ENCODE results near the gene SLC25A22. TPM values are rescaled to one million over a fixed set of nuclear protein-coding genes. Genes with fewer than 3 reads are reported as not detected.

Gene SLC25A22
- total and polyA plus RNA-seq, 9 of the 15 experiments (the other 6 are each of a cell fraction or from before 2014, with no cell fraction given): 0.41 to 55.4 (median 11.4) TPM

GRCh38 chr11:842370-843002 is 44.4 kb upstream of the SLC25A22 start, which contains the start of the genes POLR2L and TSPAN4 (continued):
- TF ChIP-seq, protein P1, sequence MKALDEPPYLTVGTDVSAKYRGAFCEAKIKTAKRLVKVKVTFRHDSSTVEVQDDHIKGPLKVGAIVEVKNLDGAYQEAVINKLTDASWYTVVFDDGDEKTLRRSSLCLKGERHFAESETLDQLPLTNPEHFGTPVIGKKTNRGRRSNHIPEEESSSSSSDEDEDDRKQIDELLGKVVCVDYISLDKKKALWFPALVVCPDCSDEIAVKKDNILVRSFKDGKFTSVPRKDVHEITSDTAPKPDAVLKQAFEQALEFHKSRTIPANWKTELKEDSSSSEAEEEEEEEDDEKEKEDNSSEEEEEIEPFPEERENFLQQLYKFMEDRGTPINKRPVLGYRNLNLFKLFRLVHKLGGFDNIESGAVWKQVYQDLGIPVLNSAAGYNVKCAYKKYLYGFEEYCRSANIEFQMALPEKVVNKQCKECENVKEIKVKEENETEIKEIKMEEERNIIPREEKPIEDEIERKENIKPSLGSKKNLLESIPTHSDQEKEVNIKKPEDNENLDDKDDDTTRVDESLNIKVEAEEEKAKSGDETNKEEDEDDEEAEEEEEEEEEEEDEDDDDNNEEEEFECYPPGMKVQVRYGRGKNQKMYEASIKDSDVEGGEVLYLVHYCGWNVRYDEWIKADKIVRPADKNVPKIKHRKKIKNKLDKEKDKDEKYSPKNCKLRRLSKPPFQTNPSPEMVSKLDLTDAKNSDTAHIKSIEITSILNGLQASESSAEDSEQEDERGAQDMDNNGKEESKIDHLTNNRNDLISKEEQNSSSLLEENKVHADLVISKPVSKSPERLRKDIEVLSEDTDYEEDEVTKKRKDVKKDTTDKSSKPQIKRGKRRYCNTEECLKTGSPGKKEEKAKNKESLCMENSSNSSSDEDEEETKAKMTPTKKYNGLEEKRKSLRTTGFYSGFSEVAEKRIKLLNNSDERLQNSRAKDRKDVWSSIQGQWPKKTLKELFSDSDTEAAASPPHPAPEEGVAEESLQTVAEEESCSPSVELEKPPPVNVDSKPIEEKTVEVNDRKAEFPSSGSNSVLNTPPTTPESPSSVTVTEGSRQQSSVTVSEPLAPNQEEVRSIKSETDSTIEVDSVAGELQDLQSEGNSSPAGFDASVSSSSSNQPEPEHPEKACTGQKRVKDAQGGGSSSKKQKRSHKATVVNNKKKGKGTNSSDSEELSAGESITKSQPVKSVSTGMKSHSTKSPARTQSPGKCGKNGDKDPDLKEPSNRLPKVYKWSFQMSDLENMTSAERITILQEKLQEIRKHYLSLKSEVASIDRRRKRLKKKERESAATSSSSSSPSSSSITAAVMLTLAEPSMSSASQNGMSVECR (CRISPR knock-in tag; IDR thresholded peaks at IDR 0.05): peak; percentile 97
- TF ChIP-seq FOXA3 (CRISPR knock-in tag; conservative IDR thresholded peaks at IDR 0.05 in 1 of 2, IDR thresholded peaks at IDR 0.05 in 1 of 2): no peak
- no peak; a peak in 1 of 4 replicates for TF ChIP-seq TEAD1 (CRISPR knock-in tag; IDR thresholded peaks at IDR 0.05)
- peak; percentile 11 to 97; a peak in 3 of 4 replicates for TF ChIP-seq MAZ (CRISPR knock-in tag; conservative IDR thresholded peaks at IDR 0.05 in 1 of 2, IDR thresholded peaks at IDR 0.05 in 1 of 2)
- peak in 1 of 2 experiments; percentile 98; a peak in 2 of 4 replicates for TF ChIP-seq FOXK2 (conservative IDR thresholded peaks at IDR 0.05 in 1 of 2, IDR thresholded peaks at IDR 0.05 in 1 of 2; ENCODE audit: low read depth in 2 of 2)
- TF ChIP-seq STAG1 (CRISPR knock-in tag; IDR thresholded peaks at IDR 0.05; ENCODE audit: borderline replicate concordance): no peak
- TF ChIP-seq ZBTB11 (CRISPR knock-in tag; IDR thresholded peaks at IDR 0.05): 0 out of 6 replicates have a peak, but pooled peaks of 1 of the 3 experiments have one; percentile 26
- TF ChIP-seq ZNF197 (CRISPR knock-in tag; IDR thresholded peaks at IDR 0.05; ENCODE audit: low read depth): no peak
- peak; percentile 99 for TF ChIP-seq KDM5B (IDR thresholded peaks at IDR 0.05; ENCODE audit: insufficient replicate concordance, low read depth, low read length)

Data from K562 (cell line).